ENCODE data around the gene DYSF.

- TF ChIP-seq CTCF (IDR thresholded peaks at IDR 0.05) (no peak), POLR2A (IDR thresholded peaks at IDR 0.05) (no peak)
These were observed 9.9 kb downstream of the DYSF start for GRCh38 chr2:71463342-71463654.

All from Peyer's patch (tissue), 4 donors.